HG03139 (cell line): Measurements from ENCODE around the gene ZNF771.

Source experiments
- ATAC-seq: cut with Tn5 transposase; IDR thresholded peaks from one replicate; pipeline ENCODE4 v1.9.1; 2021; ENCODE audit not compliant: unreplicated experiment

The ZNF771 gene

GRCh38 chr16:30407102-30407803 is at the start of gene ZNF771:
TSS of gene ZNF771 (plus strand) at chr16:30407606. CDS start at chr16:30408054, 448 bp downstream.
- ATAC-seq = peak; percentile 67

- no peak for ATAC-seq
Measured at GRCh38 chr16:30357715-30358576, 49.5 kb upstream of the ZNF771 start.

- ATAC-seq = no peak
Measured at GRCh38 chr16:30358577-30358936, 48.8 kb upstream of the ZNF771 start.

- no peak for ATAC-seq
Measured at GRCh38 chr16:30358990-30359870, 48.2 kb upstream of the ZNF771 start.

GRCh38 chr16:30359871-30360170 is 47.6 kb upstream of the ZNF771 start:
- no peak for ATAC-seq

GRCh38 chr16:30361180-30361579 is 46.2 kb upstream of the ZNF771 start:
- ATAC-seq = no peak

GRCh38 chr16:30365200-30365599 is 42.2 kb upstream of the ZNF771 start:
- no peak for ATAC-seq

GRCh38 chr16:30366511-30366910 is 40.9 kb upstream of the ZNF771 start:
- no peak for ATAC-seq

- ATAC-seq = no peak
Measured at GRCh38 chr16:30367349-30368009, 39.9 kb upstream of the ZNF771 start.

GRCh38 chr16:30368122-30368791 is 39.1 kb upstream of the ZNF771 start:
- no peak for ATAC-seq

GRCh38 chr16:30368792-30369090 is 38.7 kb upstream of the ZNF771 start:
- ATAC-seq = no peak

GRCh38 chr16:30369091-30369937 is 38.1 kb upstream of the ZNF771 start:
- no peak for ATAC-seq

GRCh38 chr16:30369938-30370455 is 37.4 kb upstream of the ZNF771 start:
- ATAC-seq = no peak

- ATAC-seq = peak; percentile 69
Measured at GRCh38 chr16:30370456-30371247, 36.8 kb upstream of the ZNF771 start, which contains the start of gene TBC1D10B. TSS of gene TBC1D10B (minus strand) at chr16:30370494. CDS start at chr16:30370183, 311 bp downstream.

- no peak for ATAC-seq
Measured at GRCh38 chr16:30371248-30371816, 36.1 kb upstream of the ZNF771 start.

- no peak for ATAC-seq
Measured at GRCh38 chr16:30372038-30372712, 35.2 kb upstream of the ZNF771 start.

GRCh38 chr16:30372725-30373124 is 34.7 kb upstream of the ZNF771 start:
- ATAC-seq = no peak

- no peak for ATAC-seq
Measured at GRCh38 chr16:30374538-30374937, 32.9 kb upstream of the ZNF771 start, which contains the start of gene MYL11. TSS of gene MYL11 (plus strand) at chr16:30374802. CDS start at chr16:30374858, 56 bp downstream.
